ENCODE results near the gene PPFIBP2.

PPFIBP2 gene

GRCh38 chr11:7551571-7551970, 37.8 kb downstream of the PPFIBP2 start:
- peak overlapping the region; percentile 26 for H3K27ac ChIP-seq (ENCODE audit: poor library complexity, severe bottlenecking)
- no peaks in the 10 kb centered on the region for H3K9me3 ChIP-seq (ENCODE audit: severe bottlenecking)
- TF ChIP-seq, protein P1, sequence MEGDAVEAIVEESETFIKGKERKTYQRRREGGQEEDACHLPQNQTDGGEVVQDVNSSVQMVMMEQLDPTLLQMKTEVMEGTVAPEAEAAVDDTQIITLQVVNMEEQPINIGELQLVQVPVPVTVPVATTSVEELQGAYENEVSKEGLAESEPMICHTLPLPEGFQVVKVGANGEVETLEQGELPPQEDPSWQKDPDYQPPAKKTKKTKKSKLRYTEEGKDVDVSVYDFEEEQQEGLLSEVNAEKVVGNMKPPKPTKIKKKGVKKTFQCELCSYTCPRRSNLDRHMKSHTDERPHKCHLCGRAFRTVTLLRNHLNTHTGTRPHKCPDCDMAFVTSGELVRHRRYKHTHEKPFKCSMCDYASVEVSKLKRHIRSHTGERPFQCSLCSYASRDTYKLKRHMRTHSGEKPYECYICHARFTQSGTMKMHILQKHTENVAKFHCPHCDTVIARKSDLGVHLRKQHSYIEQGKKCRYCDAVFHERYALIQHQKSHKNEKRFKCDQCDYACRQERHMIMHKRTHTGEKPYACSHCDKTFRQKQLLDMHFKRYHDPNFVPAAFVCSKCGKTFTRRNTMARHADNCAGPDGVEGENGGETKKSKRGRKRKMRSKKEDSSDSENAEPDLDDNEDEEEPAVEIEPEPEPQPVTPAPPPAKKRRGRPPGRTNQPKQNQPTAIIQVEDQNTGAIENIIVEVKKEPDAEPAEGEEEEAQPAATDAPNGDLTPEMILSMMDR (IDR thresholded peaks at IDR 0.05; ENCODE audit: poor library complexity, severe bottlenecking) = no peak
- H3K36me3 ChIP-seq (ENCODE audit: low read depth) = no peaks in the 10 kb centered on the region
- no peak for DNase-seq (ENCODE audit: low spot score)
- ATAC-seq (ENCODE audit: low read depth) = peak; percentile 69
- H3K4me1 ChIP-seq (ENCODE audit: insufficient read depth, poor library complexity, severe bottlenecking) = peaks cover 10% of the 10 kb centered on the region
- no peak overlapping the region for H3K4me3 ChIP-seq (ENCODE audit: severe bottlenecking)
- H3K27me3 ChIP-seq (ENCODE audit: insufficient read depth, poor library complexity, severe bottlenecking) = no peaks in the 10 kb centered on the region

DNA sequence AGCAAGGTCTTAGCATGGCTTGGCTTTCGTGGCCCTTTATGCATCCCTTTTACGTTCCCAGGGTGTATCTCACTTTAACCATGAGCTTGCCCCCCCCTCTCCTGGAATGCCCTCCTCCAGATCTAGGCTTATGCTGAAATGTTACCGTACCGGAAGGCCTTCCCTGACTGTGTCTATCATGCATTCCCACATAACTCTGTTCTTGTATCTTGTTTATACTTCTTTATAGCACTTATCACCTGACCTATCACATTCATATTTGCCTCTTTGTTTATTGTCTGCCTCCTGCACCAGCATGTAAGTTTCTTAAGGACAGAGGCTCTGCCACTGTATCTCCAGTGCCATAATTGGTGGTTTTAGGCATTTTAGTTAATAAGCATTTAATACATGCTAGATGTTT, 38.9 kb downstream of the PPFIBP2 start:
- TF ChIP-seq, protein P1 (IDR thresholded peaks at IDR 0.05; ENCODE audit: poor library complexity, severe bottlenecking) = no peak
- Histone ChIP-seq H3K36me3 (ENCODE audit: low read depth) (no peaks in the 10 kb centered on the region), H3K27ac (ENCODE audit: poor library complexity, severe bottlenecking) (no peak overlapping the region), H3K27me3 (ENCODE audit: insufficient read depth, poor library complexity, severe bottlenecking) (no peaks in the 10 kb centered on the region), H3K4me3 (ENCODE audit: severe bottlenecking) (no peak overlapping the region), H3K9me3 (ENCODE audit: severe bottlenecking) (no peaks in the 10 kb centered on the region), H3K4me1 (ENCODE audit: insufficient read depth, poor library complexity, severe bottlenecking) (peaks cover 7% of the 10 kb centered on the region)
- ATAC-seq (ENCODE audit: low read depth) (no peak), DNase-seq (ENCODE audit: low spot score) (no peak)

DNA sequence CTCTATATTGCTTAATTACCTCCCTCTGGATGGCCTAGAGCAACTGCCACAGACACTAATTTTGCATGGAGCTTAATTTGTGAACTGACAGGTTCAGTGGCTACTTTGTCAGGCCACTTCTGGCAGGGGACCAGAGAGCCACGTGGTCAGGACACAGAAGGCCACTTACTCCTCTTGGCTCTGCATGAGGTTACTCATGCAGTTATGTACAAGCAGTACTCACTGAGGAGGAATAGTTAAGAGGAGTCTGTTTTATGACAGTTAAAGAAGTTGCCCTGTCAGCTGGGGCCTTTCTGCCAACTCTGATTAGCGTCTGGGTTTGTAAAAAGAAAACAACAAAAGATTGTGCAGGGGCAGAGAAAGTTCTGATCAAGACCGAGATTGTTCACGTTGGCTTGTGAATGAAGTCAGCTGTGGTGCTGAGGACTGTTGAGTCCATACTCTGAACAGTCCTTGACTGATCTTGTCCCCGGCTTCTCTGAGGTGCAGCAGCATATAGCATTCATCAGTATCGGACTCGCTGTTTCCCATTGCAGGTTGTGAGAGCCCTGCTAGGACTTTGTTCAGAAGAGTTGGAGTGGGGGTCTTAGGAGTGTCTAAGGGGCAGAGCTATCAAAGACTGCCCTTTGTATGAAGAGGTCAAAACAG, 41.4 kb downstream of the PPFIBP2 start:
- Histone ChIP-seq H3K4me3 (ENCODE audit: severe bottlenecking) (no peak overlapping the region), H3K36me3 (ENCODE audit: low read depth) (no peaks in the 10 kb centered on the region), H3K27me3 (ENCODE audit: insufficient read depth, poor library complexity, severe bottlenecking) (no peaks in the 10 kb centered on the region), H3K9me3 (ENCODE audit: severe bottlenecking) (no peaks in the 10 kb centered on the region), H3K4me1 (ENCODE audit: insufficient read depth, poor library complexity, severe bottlenecking) (peaks cover 7% of the 10 kb centered on the region), H3K27ac (ENCODE audit: poor library complexity, severe bottlenecking) (no peak overlapping the region)
- TF ChIP-seq, protein P1 (IDR thresholded peaks at IDR 0.05; ENCODE audit: poor library complexity, severe bottlenecking) = no peak
- ATAC-seq (ENCODE audit: low read depth) (no peak), DNase-seq (ENCODE audit: low spot score) (no peak)

DNA sequence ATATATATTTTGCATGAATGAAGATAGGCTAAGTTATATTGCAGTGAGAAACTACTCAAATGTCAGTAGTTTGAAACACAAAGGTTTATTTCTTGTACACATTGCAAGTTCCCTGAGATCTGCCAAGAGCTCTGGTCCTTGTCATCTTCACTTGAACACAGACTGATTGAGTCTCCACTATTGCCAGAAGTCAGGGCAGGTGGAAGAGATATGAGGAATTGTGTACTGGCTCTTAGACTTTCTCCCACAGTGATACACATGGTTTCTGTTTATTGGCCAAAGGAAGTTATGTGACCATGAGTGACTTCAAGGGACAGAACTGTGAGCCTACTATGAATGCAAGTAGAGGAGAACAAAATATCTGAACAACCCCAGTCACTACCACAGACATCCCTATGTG, 44.2 kb downstream of the PPFIBP2 start:
- H3K27me3 ChIP-seq (ENCODE audit: insufficient read depth, poor library complexity, severe bottlenecking) = no peaks in the 10 kb centered on the region
- TF ChIP-seq, protein P1 (IDR thresholded peaks at IDR 0.05; ENCODE audit: poor library complexity, severe bottlenecking) = no peak
- no peaks in the 10 kb centered on the region for H3K36me3 ChIP-seq (ENCODE audit: low read depth)
- H3K9me3 ChIP-seq (ENCODE audit: severe bottlenecking) = no peaks in the 10 kb centered on the region
- DNase-seq (ENCODE audit: low spot score) (no peak), ATAC-seq (ENCODE audit: low read depth) (no peak)
- H3K4me1 ChIP-seq (ENCODE audit: insufficient read depth, poor library complexity, severe bottlenecking) = no peaks in the 10 kb centered on the region
- H3K4me3 ChIP-seq (ENCODE audit: severe bottlenecking) = no peak overlapping the region
- no peak overlapping the region for H3K27ac ChIP-seq (ENCODE audit: poor library complexity, severe bottlenecking)

All from RWPE2 (cell line).